T-helper 9 cell (primary cell): ENCODE measurements around the gene ZNF524.
A peak's percentile ranks its signal among the peaks of the same experiment; 100 is the strongest.

Experiments
- DNase-seq: peaks from one replicate; pipeline ENCODE4 v3.0.0-alpha.2; 2020

Gene ZNF524

GRCh38 chr19:55603115-55603514 lies 3.0 kb downstream of the ZNF524 start:
- no peak for DNase-seq

- DNase-seq: no peak
Observed at GRCh38 chr19:55603581-55604292, 3.6 kb downstream of the ZNF524 start.

DNA sequence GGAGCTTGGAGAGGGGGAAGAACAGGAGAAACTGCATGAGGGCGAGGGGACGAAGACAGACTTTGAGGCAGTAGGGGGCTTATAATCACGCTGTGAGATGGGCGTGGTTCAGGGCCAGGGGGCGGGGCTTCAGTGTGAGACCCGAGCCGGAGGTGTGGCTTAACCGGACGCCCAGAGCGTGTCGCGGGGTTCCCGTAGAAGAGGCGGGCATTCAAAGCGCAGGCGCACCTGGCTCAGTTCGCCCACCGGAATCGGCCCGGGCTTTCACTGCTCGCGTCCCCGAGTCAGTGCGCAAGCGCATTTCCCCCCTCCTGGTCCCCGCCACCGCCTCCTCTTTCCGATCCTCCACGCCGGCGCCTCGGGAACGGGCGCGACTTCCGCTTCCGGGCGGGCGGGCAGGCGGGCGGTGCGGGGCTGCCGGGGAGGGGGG lies 5.1 kb downstream of the ZNF524 start:
- peak; percentile 97 for DNase-seq

DNA sequence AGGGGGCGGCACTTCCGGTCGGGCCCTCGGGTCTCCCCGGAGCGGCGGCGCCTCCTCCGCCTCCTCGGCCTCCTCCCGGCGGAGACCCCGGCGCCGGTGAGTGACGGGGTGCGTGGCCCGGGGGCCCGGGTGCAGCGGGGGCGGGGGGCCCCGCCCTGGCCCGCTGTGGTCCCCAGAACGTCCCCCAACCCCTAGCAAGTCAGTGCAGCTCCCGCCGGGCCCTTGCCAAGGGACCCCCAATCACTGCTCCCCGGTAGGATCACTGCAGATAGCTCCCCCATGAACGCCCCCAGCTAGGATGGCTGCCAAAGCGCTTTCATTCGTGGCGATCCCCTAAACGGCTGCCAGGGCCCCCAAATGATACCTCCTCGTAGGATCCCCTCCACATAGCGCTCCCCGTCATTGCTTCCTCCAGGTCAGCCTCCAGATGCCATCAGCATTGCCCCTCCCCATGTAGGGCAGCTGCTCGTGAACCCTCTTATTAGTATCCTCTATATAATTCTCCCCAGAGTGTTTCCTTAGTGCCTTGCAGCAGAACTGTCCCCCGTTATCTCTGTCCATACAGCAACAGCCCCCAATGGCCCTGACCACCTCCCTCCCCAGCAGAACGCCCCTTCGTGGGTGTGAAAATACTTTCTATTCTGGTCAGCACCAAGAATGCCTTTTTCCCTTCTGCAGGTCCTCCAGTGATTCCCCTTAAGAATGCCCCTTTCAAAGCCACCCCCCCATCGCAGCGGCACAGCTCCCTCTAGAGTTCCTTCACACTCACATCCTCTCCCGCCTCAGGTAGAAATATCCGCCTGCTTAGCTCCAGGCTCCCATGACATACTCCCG lies 5.8 kb downstream of the ZNF524 start, which contains the start of gene ZNF865:
TSS of gene ZNF865 (plus strand) at position 11 of the 834 bp plus-strand sequence. CDS start 7,972 bp downstream, outside the sequence.
- DNase-seq: peak; percentile 63

DNA sequence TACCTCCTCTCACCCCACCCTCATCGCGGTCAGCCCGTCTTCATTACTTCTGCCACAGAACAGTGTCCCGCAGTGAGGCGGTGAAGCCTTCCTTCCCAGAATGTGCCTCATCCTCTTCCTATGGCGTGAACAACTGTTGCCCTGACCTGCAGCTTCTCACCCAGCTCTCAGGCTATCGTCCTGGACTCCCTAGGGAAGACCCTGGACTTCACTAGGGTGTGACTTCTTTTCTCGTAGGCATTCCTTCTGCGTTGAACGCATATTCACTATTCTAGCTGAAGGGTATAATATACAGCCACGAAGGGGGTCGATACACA lies 6.3 kb downstream of the ZNF524 start:
- DNase-seq: no peak

DNA sequence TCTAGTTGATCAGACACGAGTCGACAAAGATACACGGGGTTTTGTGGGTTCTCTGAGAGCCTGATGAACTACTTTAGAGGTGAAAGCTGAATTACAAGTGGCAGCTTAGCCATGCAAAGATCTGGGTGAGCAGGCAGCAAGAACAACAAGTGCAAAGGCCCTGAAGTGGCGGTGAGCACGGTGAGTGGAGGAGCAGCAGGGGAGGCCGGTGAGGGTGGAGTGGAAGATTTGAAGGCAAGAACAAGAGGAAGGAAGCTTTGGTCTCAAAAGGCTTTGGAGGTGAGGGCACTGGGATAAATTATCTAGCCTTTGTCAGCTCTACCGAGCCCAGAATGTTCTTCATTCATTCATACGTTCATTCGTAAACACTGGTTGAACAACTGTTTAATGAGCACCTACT lies 6.7 kb downstream of the ZNF524 start:
- no peak for DNase-seq

DNA sequence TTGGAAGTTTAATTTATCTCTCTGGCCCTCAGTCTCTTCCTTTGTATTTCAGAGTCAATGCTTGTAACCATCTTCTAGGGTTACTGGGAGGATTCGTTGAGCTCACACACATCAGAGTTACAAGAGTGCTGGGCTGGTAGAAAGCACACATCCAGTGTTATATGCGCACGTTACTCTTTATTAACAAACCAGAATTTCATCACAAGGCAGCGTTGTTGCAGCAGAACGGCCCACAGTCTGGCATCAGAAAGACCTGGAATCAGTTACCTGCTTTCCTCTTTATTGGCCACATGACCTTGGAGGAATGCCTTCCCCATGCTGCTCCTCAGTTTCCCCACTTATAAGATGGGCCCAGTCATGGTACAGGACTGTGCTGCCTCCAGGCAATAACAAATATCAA lies 9.2 kb downstream of the ZNF524 start:
- DNase-seq: no peak

DNA sequence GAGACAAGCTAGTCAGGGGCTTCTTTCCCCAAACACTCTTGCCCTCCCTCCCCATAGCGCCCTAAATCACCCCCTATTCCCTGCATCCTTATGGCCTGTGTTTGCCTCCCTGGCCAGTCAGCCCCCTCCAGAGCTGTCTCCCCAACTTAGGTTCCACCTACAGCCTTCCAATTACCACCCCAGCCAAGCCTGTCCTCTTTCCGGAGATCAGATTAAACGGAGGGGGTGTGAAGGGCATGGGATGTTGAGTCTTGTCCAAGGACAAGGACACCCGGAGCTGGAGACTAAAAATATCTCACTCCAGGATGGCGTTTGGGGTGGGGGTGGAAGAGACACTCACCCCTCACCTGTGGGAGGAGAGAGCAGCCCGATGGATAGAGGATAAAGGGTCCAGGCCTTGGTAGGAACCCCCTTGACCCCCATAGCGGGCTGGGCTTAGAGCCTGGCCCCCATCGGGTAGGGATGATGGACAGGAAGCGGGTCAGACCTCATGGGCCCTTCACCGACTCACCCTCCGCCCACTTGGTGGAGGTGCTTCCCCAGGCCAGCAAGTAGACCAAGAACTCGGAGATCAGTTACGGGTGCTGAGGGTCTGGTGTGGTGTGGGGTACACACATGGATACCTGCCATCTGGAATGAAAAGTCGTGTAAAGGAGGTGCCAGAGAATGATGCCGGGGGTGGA lies 11.4 kb downstream of the ZNF524 start:
- DNase-seq: no peak

- no peak for DNase-seq
Observed at GRCh38 chr19:55611983-55612645, 12.0 kb downstream of the ZNF524 start.

DNA sequence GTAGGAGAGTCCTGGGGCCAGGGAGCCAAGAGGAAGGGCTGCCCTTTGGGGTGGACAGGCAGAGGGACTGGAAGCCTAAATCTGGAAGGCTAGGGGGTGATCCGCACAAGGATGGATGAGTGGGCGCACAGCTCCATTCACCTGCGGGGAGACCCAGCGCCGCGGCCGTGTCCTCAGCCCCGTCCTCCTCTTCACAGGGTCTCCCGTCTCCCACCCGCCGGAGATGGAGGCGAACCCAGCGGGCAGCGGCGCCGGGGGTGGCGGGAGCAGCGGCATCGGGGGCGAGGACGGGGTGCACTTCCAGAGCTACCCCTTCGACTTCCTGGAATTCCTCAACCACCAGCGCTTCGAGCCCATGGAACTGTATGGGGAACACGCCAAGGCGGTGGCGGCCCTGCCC lies 13.3 kb downstream of the ZNF524 start:
- DNase-seq: no peak

GRCh38 chr19:55613930-55614710 lies 14.0 kb downstream of the ZNF524 start:
- no peak for DNase-seq

GRCh38 chr19:55614711-55615542 lies 14.8 kb downstream of the ZNF524 start:
- no peak for DNase-seq

DNA sequence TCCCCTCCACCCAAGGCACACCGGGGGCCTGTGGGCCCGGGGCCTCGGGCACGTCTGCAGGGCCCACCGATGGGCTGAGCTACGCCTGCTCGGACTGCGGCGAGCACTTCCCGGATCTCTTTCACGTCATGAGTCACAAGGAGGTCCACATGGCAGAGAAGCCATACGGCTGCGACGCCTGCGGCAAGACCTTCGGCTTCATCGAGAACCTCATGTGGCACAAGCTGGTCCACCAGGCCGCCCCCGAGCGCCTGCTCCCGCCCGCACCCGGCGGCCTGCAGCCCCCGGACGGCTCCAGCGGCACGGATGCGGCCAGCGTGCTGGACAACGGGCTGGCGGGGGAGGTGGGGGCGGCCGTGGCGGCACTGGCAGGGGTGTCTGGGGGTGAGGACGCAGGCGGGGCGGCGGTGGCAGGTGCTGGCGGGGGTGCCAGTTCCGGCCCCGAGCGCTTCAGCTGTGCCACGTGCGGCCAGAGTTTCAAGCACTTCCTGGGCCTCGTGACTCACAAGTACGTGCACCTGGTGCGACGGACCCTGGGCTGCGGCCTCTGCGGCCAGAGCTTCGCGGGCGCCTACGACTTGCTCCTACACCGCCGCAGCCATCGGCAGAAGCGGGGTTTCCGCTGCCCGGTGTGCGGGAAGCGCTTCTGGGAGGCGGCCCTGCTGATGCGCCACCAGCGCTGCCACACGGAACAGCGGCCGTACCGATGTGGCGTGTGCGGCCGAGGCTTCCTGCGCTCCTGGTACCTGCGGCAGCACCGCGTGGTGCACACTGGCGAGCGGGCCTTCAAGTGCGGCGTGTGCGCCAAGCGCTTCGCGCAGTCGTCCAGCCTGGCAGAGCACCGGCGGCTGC lies 15.7 kb downstream of the ZNF524 start:
- DNase-seq: no peak

- no peak for DNase-seq
Observed at GRCh38 chr19:55616395-55616875, 16.3 kb downstream of the ZNF524 start.

DNA sequence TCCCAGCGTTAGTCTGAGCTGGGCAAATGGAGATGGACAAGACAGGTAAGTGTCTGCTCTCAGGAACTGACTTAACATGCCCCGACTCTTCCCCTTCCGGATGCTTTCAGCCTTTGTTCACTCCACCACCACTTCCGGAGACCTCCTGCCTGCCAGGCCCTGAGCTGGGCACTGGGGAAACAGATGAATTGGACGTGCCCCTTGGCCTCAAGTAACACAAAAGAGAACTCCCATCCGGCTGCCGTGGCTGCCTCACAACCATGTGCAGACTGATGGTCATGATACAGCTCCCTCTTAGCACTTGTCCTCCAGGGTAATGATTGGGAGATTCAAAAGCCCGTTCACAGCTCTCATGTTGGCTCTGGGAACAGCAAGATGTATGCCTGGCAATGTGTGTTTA lies 17.3 kb downstream of the ZNF524 start:
- no peak for DNase-seq

DNA sequence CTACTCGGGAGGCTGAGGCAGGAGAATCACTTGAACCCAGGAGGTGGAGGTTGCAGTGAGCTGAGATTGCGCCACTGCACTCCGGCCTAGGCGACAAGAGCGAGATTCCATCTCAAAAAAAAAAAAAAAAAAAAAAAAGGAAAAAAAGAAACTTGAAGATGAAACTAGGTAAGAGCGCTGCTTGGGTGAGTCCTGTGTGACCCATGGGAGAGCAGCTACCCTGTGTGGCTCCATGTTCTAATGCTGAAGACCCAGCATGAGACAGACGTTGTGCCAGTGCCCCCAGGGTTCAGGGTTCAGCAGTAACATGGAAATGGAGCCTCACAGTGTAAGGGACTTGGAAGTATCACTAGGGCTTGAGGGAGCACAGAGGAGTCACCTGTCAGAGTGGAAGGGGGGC lies 18.3 kb downstream of the ZNF524 start:
- DNase-seq: no peak

- DNase-seq: no peak
Observed at GRCh38 chr19:55619286-55619685, 19.2 kb downstream of the ZNF524 start.

DNA sequence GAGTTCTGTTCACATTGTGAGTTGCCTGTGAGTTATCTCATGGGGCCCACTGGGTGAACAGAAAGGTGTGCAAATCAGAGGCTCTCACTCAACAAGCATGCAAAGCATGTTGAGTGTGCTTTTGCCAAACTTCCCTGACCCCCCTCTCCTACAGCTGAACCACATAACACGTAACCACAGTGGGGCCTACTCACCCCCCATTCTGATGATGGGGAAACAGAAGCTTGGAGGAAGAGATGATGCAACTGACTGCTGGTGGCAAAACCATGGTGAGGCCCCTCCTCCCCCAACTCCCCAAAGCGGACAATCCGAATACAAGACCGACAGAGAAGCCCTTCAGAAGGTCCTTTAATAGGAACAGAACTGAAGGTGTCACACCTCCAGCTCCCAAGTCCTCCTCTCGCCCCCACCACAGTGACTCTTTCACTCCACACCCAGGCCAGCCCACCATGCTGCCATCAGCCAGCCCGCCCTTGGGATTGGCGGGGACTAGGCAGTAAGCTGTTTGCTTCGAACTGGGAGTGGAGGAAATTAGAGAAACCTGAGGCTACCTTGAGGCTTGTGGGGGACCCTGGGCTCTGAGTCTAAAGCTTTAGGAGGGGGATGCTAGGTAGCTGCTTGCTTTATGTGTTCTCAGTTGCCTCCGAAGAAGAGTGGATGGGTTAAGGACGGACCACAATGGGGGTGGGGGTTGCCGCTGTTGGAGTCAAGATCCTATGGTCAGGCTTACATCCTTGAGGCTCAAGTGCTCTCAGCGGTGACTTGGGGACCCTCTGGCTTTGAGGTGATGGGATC lies 20.5 kb downstream of the ZNF524 start:
- DNase-seq: no peak

GRCh38 chr19:55621205-55621672 lies 21.2 kb downstream of the ZNF524 start:
- no peak for DNase-seq
